ENCODE data around the gene PCDHB1. TPM values are rescaled to one million over a fixed set of nuclear protein-coding genes. Genes with fewer than 3 reads are reported as not detected.

The PCDHB1 gene
- total and polyA plus RNA-seq, 9 of the 15 experiments (the other 6 are each of a cell fraction or from before 2014, with no cell fraction given): not detected

DNA sequence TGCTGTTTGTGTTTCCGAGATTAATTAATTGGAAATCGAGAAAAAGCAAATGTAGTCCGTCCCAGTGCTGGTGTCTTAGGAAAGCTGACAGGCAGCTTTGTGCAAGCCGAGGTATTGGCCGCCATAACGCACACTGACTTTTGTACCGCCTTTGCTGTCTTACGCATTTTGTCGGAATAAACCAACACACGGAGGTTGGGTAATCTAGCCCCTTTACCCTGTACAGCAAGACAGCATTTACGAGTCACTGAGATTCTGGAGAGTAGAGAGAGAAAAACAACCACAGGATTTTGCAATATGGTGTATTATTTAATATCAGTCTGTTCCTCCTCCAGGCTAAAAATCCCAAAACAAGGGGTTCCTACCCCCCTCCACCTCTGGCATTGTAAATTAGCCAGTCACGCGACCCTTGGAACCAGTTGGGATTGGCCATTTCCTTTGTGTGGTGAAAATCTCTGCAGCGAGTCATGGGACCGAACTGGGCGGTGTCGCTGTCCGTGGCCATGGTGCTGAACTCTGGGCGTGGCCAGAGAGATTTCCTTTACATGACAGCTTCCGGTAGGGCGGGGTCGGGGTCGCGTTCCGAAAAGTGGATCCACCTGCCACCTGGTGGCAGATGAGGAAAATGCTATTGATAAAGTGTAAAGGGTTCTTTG is 10.3 kb upstream of the PCDHB1 start:
- intact Hi-C loops (cut with micrococcal nuclease): loop anchor here (1.0 to 5.0 kb wide), 3 partner anchors 174 to 255 kb away; partner anchors contain the start of genes PCDHA1, PCDHA11 and PCDHA6
- Histone ChIP-seq H3K4me3 (no peak overlapping the region), H2AFZ (ENCODE audit: low read depth, low read length) (no peak overlapping the region), H3K36me3 (ENCODE audit: control insufficient read depth, insufficient read depth, low read length) (no peaks in the 10 kb centered on the region), H4K20me1 (replicated peaks; ENCODE audit: control insufficient read depth, insufficient read depth, low read length) (no peaks in the 10 kb centered on the region), H3K4me2 (ENCODE audit: insufficient read depth, low read length) (no peak overlapping the region), H3K27ac (ENCODE audit: extremely low read depth, low read depth, low read length) (no peak overlapping the region), H3K27me3 (ENCODE audit: control insufficient read depth in 2 of 2, insufficient read depth in 2 of 2, low read length in 2 of 2) (no peaks in the 10 kb centered on the region), H3K4me1 (replicated peaks in 1 of 2; ENCODE audit: control insufficient read depth in 2 of 2, insufficient read depth in 2 of 2, low read length in 2 of 2) (no peaks in the 10 kb centered on the region), H3K79me2 (ENCODE audit: control insufficient read depth, insufficient read depth, low read length) (no peaks in the 10 kb centered on the region), H3K9me1 (ENCODE audit: control insufficient read depth, insufficient read depth, low read length) (no peaks in the 10 kb centered on the region), H3K9me3 (replicated peaks; ENCODE audit: control insufficient read depth, insufficient read depth, low read depth, low read length) (peaks cover 5% of the 10 kb centered on the region), H3K9ac (ENCODE audit: insufficient read depth in 1 of 2, low read depth in 2 of 2, low read length in 2 of 2) (no peak overlapping the region)
- ATAC-seq: peak; percentile 86
- DNase-seq (ENCODE audit: extremely low read depth in 1 of 4, low spot score in 3 of 4): peak; percentile 72 to 86 (median 82)
- BruUV-seq (replicated peaks): no TSS peak
- in situ Hi-C loops (cut with MboI): no loop called here
- 31% methylated on average over 24 of the region's 25 CpGs for WGBS (ENCODE audit: insufficient coverage, low coverage, missing lambda C conversion rate)
- peak; percentile 82 for FAIRE-seq
- ChIA-PET POLR2A (interaction anchor here (1.0 kb wide), 1 partner anchor 147 kb away, joined by 3 read pairs; no protein-coding TSS in a partner anchor), CTCF (ENCODE audit: low intra/inter-chr PET ratio) (interaction anchor here (0.6 to 1.0 kb wide), 3 partner anchors 183 to 796 kb away, joined by 3 read pairs; no protein-coding TSS in a partner anchor)
- TF ChIP-seq DMBX1 (CRISPR knock-in tag; IDR thresholded peaks at IDR 0.05; ENCODE audit: borderline replicate concordance) (peak; percentile 78; the same call in 1 of the 2 replicates), GABPA (tag; conservative IDR thresholded peaks at IDR 0.05; ENCODE audit: low read depth) (peak; percentile 61), THAP7 (CRISPR knock-in tag; IDR thresholded peaks at IDR 0.05) (no peak), ZFPM2 (CRISPR knock-in tag; IDR thresholded peaks at IDR 0.05) (no peak), CBX3 (IDR thresholded peaks at IDR 0.05; ENCODE audit: borderline replicate concordance in 1 of 2, low read length in 2 of 2) (peak; percentile 73 to 77; a peak in 2 of 3 replicates), HDAC1 (IDR thresholded peaks at IDR 0.05) (peak in 1 of 2 experiments; percentile 31; a peak in 1 of 4 replicates), STAT6 (CRISPR knock-in tag; IDR thresholded peaks at IDR 0.05) (no peak), MAX (CRISPR knock-in tag; IDR thresholded peaks at IDR 0.05) (no peak)
- TF ChIP-seq, protein P1, sequence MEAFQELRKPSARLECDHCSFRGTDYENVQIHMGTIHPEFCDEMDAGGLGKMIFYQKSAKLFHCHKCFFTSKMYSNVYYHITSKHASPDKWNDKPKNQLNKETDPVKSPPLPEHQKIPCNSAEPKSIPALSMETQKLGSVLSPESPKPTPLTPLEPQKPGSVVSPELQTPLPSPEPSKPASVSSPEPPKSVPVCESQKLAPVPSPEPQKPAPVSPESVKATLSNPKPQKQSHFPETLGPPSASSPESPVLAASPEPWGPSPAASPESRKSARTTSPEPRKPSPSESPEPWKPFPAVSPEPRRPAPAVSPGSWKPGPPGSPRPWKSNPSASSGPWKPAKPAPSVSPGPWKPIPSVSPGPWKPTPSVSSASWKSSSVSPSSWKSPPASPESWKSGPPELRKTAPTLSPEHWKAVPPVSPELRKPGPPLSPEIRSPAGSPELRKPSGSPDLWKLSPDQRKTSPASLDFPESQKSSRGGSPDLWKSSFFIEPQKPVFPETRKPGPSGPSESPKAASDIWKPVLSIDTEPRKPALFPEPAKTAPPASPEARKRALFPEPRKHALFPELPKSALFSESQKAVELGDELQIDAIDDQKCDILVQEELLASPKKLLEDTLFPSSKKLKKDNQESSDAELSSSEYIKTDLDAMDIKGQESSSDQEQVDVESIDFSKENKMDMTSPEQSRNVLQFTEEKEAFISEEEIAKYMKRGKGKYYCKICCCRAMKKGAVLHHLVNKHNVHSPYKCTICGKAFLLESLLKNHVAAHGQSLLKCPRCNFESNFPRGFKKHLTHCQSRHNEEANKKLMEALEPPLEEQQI (IDR thresholded peaks at IDR 0.05): peak; percentile 55; the same call in 1 of the 2 replicates
- TF ChIP-seq, protein P2, sequence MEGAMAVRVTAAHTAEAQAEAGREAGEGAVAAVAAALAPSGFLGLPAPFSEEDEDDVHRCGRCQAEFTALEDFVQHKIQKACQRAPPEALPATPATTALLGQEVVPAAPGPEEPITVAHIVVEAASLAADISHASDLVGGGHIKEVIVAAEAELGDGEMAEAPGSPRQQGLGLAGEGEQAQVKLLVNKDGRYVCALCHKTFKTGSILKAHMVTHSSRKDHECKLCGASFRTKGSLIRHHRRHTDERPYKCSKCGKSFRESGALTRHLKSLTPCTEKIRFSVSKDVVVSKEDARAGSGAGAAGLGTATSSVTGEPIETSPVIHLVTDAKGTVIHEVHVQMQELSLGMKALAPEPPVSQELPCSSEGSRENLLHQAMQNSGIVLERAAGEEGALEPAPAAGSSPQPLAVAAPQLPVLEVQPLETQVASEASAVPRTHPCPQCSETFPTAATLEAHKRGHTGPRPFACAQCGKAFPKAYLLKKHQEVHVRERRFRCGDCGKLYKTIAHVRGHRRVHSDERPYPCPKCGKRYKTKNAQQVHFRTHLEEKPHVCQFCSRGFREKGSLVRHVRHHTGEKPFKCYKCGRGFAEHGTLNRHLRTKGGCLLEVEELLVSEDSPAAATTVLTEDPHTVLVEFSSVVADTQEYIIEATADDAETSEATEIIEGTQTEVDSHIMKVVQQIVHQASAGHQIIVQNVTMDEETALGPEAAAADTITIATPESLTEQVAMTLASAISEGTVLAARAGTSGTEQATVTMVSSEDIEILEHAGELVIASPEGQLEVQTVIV (CRISPR knock-in tag; IDR thresholded peaks at IDR 0.05; ENCODE audit: borderline replicate concordance): no peak

Measured in K562 (cell line).